IMR-90 (cell line): ENCODE data around the gene YJU2.

Source experiments
- CEBPB ChIP-seq: IDR thresholded peaks from 2 replicates; pipeline ENCODE4 v1.6.1; 2012; ENCODE audit warnings: low read depth, low read length, improper control_type of control experiment
- FOS ChIP-seq: fragments of 150-350 bp; IDR thresholded peaks from 2 replicates; pipeline ENCODE4 v1.6.1; 2016; ENCODE audit warnings: low read depth, low read length
- MAZ ChIP-seq: IDR thresholded peaks from 2 replicates; pipeline ENCODE4 v1.6.1; 2012; ENCODE audit warnings: low read depth, mild to moderate bottlenecking, low read length, improper control_type of control experiment, moderate library complexity, borderline replicate concordance
- NFE2L2 ChIP-seq: fragments of 150-350 bp; IDR thresholded peaks from 2 replicates; pipeline ENCODE4 v1.6.1; 2016; ENCODE audit warnings: low read depth, mild to moderate bottlenecking, low read length
- POLR2A ChIP-seq: IDR thresholded peaks from 2 replicates; pipeline ENCODE4 v1.6.1; 2012; ENCODE audit warnings: mild to moderate bottlenecking, low read depth, low read length
- RAD21 ChIP-seq: IDR thresholded peaks from 2 replicates; pipeline ENCODE4 v1.6.1; 2012; ENCODE audit warnings: low read length, improper control_type of control experiment
- RCOR1 ChIP-seq: IDR thresholded peaks from 2 replicates; pipeline ENCODE4 v1.6.1; 2012; ENCODE audit warnings: mild to moderate bottlenecking, low read length, improper control_type of control experiment; ENCODE audit not compliant: insufficient replicate concordance
- RFX5 ChIP-seq: IDR thresholded peaks from 2 replicates; pipeline ENCODE4 v1.8.0; 2012; ENCODE audit warnings: low read depth, mild to moderate bottlenecking, low read length, moderate library complexity
- SMC3 ChIP-seq: fragments of 150-350 bp; IDR thresholded peaks from 2 replicates; pipeline ENCODE4 v1.6.1; 2016; ENCODE audit warnings: low read depth, mild to moderate bottlenecking, antibody characterized with exemption, low read length, moderate library complexity
- TF ChIP-seq, protein P1 (sequence below): conservative IDR thresholded peaks from 2 replicates; pipeline ENCODE4 v1.5.1; 2012; ENCODE audit warnings: mild to moderate bottlenecking, low read depth, low read length, improper control_type of control experiment
- TF ChIP-seq, protein P2 (sequence below): fragments of 150-350 bp; IDR thresholded peaks from 2 replicates; pipeline ENCODE4 v1.6.1; 2017; ENCODE audit warnings: mild to moderate bottlenecking, antibody characterized with exemption, low read length, low read depth

DNA sequence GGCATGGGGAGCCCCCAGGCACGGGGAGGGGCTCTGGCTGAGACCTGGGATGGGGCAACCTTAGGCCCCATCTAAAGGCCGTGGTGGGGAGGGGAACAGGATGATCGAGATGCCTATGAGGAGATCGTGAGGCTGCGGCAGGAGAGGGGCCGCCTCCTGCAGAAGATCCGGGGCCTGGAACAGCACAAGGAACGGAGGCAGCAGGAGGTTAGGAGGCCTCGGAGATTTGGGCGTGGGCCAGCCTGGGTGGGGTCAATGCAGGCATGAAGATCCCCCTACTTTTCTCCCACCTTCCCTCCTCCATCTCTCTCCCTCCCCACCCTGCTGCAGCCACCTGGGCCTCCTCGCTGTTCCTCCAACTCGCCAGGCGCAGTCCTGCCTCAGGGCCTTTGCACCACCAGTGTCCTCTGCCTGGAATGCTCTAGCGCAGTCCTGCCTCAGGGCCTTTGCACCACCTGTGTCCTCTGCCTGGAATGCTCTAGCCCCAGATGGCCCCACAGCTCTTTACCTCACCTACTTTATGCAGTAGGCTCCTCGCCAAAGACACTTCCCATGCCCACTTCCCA lies 36.6 kb upstream of the YJU2 start:
- TF ChIP-seq, protein P1, sequence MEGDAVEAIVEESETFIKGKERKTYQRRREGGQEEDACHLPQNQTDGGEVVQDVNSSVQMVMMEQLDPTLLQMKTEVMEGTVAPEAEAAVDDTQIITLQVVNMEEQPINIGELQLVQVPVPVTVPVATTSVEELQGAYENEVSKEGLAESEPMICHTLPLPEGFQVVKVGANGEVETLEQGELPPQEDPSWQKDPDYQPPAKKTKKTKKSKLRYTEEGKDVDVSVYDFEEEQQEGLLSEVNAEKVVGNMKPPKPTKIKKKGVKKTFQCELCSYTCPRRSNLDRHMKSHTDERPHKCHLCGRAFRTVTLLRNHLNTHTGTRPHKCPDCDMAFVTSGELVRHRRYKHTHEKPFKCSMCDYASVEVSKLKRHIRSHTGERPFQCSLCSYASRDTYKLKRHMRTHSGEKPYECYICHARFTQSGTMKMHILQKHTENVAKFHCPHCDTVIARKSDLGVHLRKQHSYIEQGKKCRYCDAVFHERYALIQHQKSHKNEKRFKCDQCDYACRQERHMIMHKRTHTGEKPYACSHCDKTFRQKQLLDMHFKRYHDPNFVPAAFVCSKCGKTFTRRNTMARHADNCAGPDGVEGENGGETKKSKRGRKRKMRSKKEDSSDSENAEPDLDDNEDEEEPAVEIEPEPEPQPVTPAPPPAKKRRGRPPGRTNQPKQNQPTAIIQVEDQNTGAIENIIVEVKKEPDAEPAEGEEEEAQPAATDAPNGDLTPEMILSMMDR = no peak
- TF ChIP-seq, protein P2, sequence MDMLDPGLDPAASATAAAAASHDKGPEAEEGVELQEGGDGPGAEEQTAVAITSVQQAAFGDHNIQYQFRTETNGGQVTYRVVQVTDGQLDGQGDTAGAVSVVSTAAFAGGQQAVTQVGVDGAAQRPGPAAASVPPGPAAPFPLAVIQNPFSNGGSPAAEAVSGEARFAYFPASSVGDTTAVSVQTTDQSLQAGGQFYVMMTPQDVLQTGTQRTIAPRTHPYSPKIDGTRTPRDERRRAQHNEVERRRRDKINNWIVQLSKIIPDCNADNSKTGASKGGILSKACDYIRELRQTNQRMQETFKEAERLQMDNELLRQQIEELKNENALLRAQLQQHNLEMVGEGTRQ = no peak
- TF ChIP-seq RCOR1 (no peak), POLR2A (no peak), RAD21 (no peak), MAZ (no peak), SMC3 (no peak), RFX5 (no peak), CEBPB (no peak), FOS (no peak), NFE2L2 (no peak)
